ENCODE results near the gene PKP2.
"Not testable (repeated sequence)": the region's sequence is repeated elsewhere in the genome, so short reads cannot be mapped to it uniquely, and the experiment has no call there.

PKP2 gene

GRCh38 chr12:32895688-32896431, 717 bp downstream of the PKP2 start:
- no peak for DNase-seq

GRCh38 chr12:32894566-32894965, 2.0 kb downstream of the PKP2 start:
- DNase-seq: no peak

GRCh38 chr12:32893458-32893857, 3.1 kb downstream of the PKP2 start:
- no peak for DNase-seq

- no peak for DNase-seq
Measured at GRCh38 chr12:32893043-32893442, 3.5 kb downstream of the PKP2 start.

GRCh38 chr12:32892369-32892768, 4.2 kb downstream of the PKP2 start:
- DNase-seq: not testable (repeated sequence)

GRCh38 chr12:32891956-32892355, 4.6 kb downstream of the PKP2 start:
- no peak for DNase-seq

- no peak for DNase-seq
Measured at GRCh38 chr12:32891526-32891925, 5.1 kb downstream of the PKP2 start.

GRCh38 chr12:32889011-32889760, 7.4 kb downstream of the PKP2 start:
- no peak for DNase-seq

- DNase-seq: no peak
Measured at GRCh38 chr12:32887058-32887457, 9.5 kb downstream of the PKP2 start.

- no peak for DNase-seq
Measured at GRCh38 chr12:32885831-32886230, 10.7 kb downstream of the PKP2 start.

- no peak for DNase-seq
Measured at GRCh38 chr12:32884962-32885361, 11.6 kb downstream of the PKP2 start.

- DNase-seq: no peak
Measured at GRCh38 chr12:32881702-32882101, 14.9 kb downstream of the PKP2 start.

GRCh38 chr12:32881107-32881506, 15.5 kb downstream of the PKP2 start:
- no peak for DNase-seq

- not testable (repeated sequence) for DNase-seq
Measured at GRCh38 chr12:32879066-32879465, 17.5 kb downstream of the PKP2 start.

GRCh38 chr12:32877601-32878459, 18.7 kb downstream of the PKP2 start:
- no peak for DNase-seq

GRCh38 chr12:32876004-32876403, 20.6 kb downstream of the PKP2 start:
- no peak for DNase-seq

- no peak for DNase-seq
Measured at GRCh38 chr12:32874975-32875374, 21.6 kb downstream of the PKP2 start.

- no peak for DNase-seq
Measured at GRCh38 chr12:32874078-32874477, 22.5 kb downstream of the PKP2 start.

GRCh38 chr12:32872416-32872815, 24.2 kb downstream of the PKP2 start:
- DNase-seq: not testable (repeated sequence)

- no peak for DNase-seq
Measured at GRCh38 chr12:32870716-32871115, 25.9 kb downstream of the PKP2 start.

GRCh38 chr12:32868885-32869284, 27.7 kb downstream of the PKP2 start:
- DNase-seq: no peak

- no peak for DNase-seq
Measured at GRCh38 chr12:32864731-32865130, 31.8 kb downstream of the PKP2 start.

GRCh38 chr12:32863128-32863527, 33.4 kb downstream of the PKP2 start:
- DNase-seq: no peak
